Stimulated activated CD4-positive, alpha-beta T cell treated with anti-CD3 and anti-CD28 coated beads, Interleukin-1b, Interleukin-23, amount 100 ng/mL, for 48 hours (primary cell): ENCODE measurements around the gene NUP133.
"Not testable (repeated sequence)": the region's sequence is repeated elsewhere in the genome, so short reads cannot be mapped to it uniquely, and the experiment has no call there.

Experiments used
- DNase-seq: peaks from one replicate; pipeline ENCODE4 v3.0.0-alpha.2; 2020

Gene NUP133

GRCh38 chr1:229411434-229412055 is 96.6 kb downstream of the NUP133 start:
- DNase-seq = no peak

DNA sequence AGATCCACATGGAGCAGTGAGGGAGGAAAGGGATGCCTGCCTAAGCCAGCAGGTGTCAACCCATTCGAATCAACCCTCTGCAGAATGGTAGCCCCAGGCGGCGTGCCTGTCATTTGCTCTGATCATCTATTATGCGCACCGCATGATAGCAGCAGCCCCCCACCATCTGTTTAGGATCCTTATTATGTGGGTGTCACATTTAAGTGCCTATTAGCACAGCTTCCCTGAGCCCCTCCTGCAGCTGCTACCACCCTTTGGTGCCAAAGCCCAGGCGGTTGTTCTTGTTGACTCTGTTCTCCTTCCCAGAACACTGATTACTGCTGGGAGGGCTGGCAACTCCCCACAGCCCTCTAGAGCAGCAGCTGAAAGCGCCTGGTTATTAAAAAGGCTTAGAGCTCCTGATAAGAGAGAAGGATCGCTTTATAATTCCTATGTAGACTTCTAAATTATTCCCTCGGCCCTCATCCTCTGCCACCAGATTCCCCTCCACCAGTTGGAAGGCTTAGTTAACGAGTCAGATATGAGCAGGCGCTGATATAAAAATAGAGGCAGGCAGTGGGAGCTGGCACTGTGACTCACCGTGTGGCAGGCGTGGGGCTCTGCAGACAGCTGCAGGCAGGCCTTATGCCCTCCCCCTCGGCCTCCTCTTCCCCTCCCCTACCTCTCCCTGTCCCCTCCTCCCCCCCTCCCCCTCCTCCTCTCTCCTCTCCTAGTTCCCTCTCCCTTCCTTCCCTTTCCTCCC is 97.3 kb downstream of the NUP133 start:
- DNase-seq = no peak

GRCh38 chr1:229410370-229410691 is 97.8 kb downstream of the NUP133 start:
- DNase-seq = no peak

GRCh38 chr1:229409616-229410369 is 98.3 kb downstream of the NUP133 start:
- DNase-seq = no peak

DNA sequence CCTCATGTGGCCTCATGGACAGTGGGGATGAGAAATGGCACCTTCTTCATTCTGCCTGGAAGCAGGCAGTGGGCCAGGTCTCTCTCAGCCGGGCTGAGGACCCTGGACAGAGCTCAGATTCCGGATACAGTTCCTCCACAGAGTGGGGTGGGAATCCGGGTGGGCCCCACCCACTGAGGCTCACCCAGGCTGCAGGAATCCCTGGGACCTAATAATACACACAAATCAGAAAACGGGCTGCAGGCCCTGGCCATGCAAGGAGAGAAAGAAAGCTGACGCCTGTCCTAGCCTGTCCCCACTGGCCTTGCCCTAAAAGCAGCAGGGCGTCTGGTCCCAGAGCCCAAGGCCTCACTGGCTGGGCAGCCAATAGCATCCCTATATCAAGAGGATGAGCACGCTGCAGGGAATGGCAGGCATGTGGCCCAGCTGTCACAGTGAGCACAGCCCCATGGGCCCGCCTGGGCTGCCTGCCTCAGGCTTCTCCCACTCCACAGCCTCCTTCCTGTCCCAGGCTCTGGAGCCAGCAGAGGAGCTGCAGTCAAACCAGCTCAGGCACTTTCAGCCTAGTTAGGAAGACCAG is 99.6 kb downstream of the NUP133 start:
- no peak for DNase-seq

- no peak for DNase-seq
These were observed 100.7 kb downstream of the NUP133 start for GRCh38 chr1:229407206-229408026.

DNA sequence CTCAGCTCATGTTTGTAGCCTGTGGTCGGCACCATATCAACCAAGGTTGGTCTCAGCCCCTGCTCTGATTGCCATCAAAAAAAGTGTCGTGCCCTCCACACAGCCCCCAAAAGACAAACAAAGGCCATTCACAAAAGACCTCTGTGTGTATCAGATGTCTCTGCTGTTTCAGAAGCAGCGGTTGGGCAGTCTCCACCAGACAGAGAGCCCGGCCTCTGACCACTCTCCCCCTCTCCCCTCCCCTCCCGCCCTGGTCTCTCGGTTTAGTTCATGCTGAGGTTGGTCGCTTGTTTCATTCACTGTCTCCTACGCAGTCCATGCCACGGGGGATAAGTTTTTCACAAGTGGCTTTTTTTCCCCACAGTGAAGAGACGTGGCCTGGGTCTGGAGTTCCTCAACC is 101.3 kb downstream of the NUP133 start:
- DNase-seq = no peak

DNA sequence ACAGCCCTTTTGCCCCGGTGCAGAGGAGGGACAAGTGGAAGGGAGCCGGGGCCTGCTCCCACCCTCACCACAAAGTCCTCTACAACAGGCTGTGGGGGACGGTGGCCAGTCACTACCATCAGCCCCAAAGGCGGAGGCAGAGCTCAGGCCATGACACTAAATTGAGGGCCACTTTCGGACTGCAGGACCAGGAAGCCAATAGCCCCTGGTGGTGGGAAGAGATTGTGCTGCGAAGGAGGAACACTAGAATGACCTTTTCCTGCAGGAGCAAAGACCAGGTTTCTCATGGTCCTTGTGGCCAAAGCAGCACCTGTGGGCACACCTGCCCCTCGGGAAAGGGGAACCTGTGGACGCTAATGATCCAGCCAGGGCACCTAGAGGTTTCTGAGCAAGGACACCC is 104.6 kb downstream of the NUP133 start:
- no peak for DNase-seq

DNA sequence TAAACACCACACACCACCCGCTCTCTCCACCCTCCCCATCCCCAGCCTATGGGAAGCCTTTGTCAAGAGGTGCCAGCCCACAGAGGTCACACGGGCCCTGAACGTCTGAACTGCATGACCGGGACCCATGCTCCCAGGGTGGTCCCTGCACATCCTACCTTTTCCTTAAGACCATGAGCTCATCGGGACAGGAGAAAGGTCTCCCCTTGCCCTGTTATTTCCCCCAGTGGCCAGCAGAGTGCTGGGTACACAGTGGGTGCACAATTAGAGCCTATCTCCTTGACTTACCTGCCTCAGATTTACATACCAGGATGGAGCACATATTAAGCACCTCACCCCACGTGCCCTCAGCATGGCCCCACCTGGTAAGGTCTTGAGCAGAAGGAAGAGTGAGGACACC is 105.1 kb downstream of the NUP133 start:
- DNase-seq = no peak

DNA sequence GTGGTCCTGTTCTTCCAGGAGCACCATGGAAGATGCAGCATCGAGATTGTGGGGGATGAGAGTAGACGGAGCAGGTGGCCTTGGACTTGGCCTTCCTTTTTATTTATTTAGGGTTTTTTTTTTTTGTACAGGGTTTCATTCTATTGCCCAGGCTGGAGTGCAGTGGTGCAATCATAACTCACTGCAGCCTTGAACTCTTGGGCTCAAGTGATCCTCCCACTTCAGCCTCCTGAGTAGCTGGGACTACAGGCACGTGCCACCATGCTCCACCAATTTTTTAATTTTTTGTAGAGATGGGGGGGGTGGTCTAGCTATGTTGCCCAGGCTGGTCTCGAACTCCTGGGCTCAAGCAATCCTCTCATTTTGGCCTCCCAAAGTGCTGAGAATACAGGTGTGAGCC is 105.8 kb downstream of the NUP133 start:
- DNase-seq = not testable (repeated sequence)

DNA sequence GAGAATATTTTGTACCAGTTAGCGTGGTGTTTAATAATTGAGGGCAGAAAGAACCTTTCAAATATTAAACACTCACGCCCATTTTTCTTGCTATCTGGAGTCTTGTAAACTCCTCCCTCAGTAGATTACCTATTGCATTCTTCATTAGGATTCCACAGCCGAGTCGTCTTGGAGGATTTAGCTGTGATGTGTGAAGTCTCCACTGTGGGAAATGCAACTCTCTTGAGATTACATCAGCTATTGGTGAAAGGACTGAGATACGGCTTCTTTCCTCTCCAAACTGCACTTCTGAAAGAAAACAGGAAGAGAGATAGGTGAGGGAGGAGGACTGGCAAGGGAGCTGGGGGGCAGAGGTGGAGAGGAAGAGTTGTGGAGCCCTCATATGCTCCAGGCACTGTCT is 110.4 kb downstream of the NUP133 start:
- DNase-seq = no peak

- no peak for DNase-seq
These were observed 111.4 kb downstream of the NUP133 start for GRCh38 chr1:229396585-229397206.

DNA sequence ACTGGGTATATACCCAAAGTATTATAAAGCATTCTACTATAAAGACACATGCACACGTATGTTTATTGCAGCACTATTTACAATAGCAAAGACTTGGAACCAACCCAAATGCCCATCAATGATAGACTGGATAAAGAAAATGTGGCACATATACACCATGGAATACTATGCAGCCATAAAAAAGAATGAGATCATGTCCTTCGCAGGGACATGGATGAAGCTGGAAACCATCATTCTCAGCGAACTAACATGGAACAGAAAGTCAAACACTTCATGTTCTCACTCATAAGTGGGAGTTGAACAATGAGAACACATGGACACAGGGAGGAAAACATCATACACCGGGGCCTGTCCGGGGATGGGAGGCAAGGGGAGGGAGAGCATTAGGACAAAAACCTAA is 113.6 kb downstream of the NUP133 start:
- DNase-seq = not testable (repeated sequence)

DNA sequence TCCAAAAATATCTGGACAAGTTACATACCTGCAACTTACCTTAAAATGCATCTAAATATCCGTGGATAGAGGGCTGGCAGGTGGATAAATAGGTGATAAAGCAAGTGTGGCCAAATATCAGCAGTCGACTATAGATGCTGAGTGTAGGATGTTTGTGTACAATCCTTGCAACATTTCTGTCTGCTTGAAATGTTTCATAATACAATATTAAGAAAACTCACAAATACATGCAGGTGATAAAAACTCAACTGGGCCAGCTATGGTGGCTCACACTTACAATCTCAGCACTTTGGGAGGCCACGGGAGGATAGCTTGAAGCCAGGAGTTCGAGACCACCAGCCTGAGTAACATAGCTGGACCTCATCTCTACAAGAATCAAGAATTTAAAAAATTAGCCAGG is 115.2 kb downstream of the NUP133 start:
- no peak for DNase-seq
